KMS-11 (cell line): ENCODE results near the gene MYO18B.

Experiments used
- H2AFZ ChIP-seq: fragments of 200-600 bp; sonication (generic); 2 replicates; pipeline ENCODE4 v1.6.1; 2016; ENCODE audit warnings: antibody characterized with exemption, mixed run types, low read depth
- H3K27ac ChIP-seq: fragments of 200-600 bp; sonication (generic); 2 replicates; pipeline ENCODE4 v1.6.1; 2016; ENCODE audit warnings: mild to moderate bottlenecking, mixed run types
- H3K27me3 ChIP-seq: fragments of 200-600 bp; sonication (generic); 2 replicates; pipeline ENCODE4 v1.6.1; 2017; ENCODE audit warnings: mild to moderate bottlenecking, low read depth, mixed run types, moderate library complexity; ENCODE audit not compliant: insufficient read depth
- H3K36me3 ChIP-seq: fragments of 200-600 bp; sonication (generic); 2 replicates; pipeline ENCODE4 v1.6.1; 2017; ENCODE audit warnings: mild to moderate bottlenecking, mixed run types; ENCODE audit not compliant: insufficient read depth
- H3K4me1 ChIP-seq: fragments of 200-600 bp; sonication (generic); 2 replicates; pipeline ENCODE4 v1.6.1; 2016; ENCODE audit warnings: mild to moderate bottlenecking, low read depth, mixed run types; ENCODE audit not compliant: poor library complexity, severe bottlenecking
- H3K4me2 ChIP-seq: fragments of 200-600 bp; sonication (generic); 2 replicates; pipeline ENCODE4 v1.7.0; 2016; ENCODE audit warnings: mild to moderate bottlenecking, mixed run types
- H3K4me3 ChIP-seq: fragments of 200-600 bp; sonication (generic); IDR thresholded peaks from 2 replicates; pipeline ENCODE4 v1.6.1; 2017; ENCODE audit warnings: low read depth, low read length, mixed read lengths; ENCODE audit not compliant: insufficient read depth
- H3K79me2 ChIP-seq: fragments of 200-600 bp; sonication (generic); 2 replicates; pipeline ENCODE4 v1.6.1; 2016; ENCODE audit warnings: low read depth, mixed run types; ENCODE audit not compliant: insufficient read depth
- H3K9ac ChIP-seq: fragments of 200-600 bp; sonication (generic); 2 replicates; pipeline ENCODE4 v1.6.1; 2016; ENCODE audit warnings: mild to moderate bottlenecking, mixed run types
- H4K20me1 ChIP-seq: fragments of 200-600 bp; sonication (generic); 2 replicates; pipeline ENCODE4 v1.6.1; 2016; ENCODE audit warnings: mild to moderate bottlenecking, mixed run types; ENCODE audit not compliant: insufficient read depth
- CTCF ChIP-seq: fragments of 200-600 bp; sonication (generic); conservative IDR thresholded peaks from 2 replicates; pipeline ENCODE4 v1.6.1; 2017; ENCODE audit warnings: low read depth, mild to moderate bottlenecking, antibody characterized with exemption, low read length, moderate library complexity, mixed read lengths

Gene MYO18B

GRCh38 chr22:25777411-25777810 lies 35.4 kb downstream of the MYO18B start:
- no peaks in the 10 kb centered on the region for H4K20me1 ChIP-seq
- TF ChIP-seq CTCF, result no peak
- no peaks in the 10 kb centered on the region for H3K27me3 ChIP-seq
- no peak overlapping the region for H3K4me3 ChIP-seq
- no peaks in the 10 kb centered on the region for H3K79me2 ChIP-seq
- no peaks in the 10 kb centered on the region for H3K36me3 ChIP-seq
- H3K4me2 ChIP-seq, result no peak overlapping the region
- H3K27ac ChIP-seq, result no peak overlapping the region
- H3K4me1 ChIP-seq, result no peaks in the 10 kb centered on the region
- no peak overlapping the region for H2AFZ ChIP-seq
- no peak overlapping the region for H3K9ac ChIP-seq

- no peak overlapping the region for H3K27ac ChIP-seq
- no peak overlapping the region for H2AFZ ChIP-seq
- no peaks in the 10 kb centered on the region for H3K27me3 ChIP-seq
- no peaks in the 10 kb centered on the region for H4K20me1 ChIP-seq
- no peak overlapping the region for H3K4me3 ChIP-seq
- no peaks in the 10 kb centered on the region for H3K36me3 ChIP-seq
- peak; percentile 33; the same call in 1 of the 2 replicates for TF ChIP-seq CTCF
- no peak overlapping the region for H3K9ac ChIP-seq
- no peaks in the 10 kb centered on the region for H3K4me1 ChIP-seq
- no peak overlapping the region for H3K4me2 ChIP-seq
- H3K79me2 ChIP-seq, result no peaks in the 10 kb centered on the region
Observed at GRCh38 chr22:25777870-25778269, 35.9 kb downstream of the MYO18B start.

- Histone ChIP-seq H4K20me1 (no peaks in the 10 kb centered on the region), H3K4me1 (no peaks in the 10 kb centered on the region), H3K36me3 (no peaks in the 10 kb centered on the region), H3K9ac (no peak overlapping the region), H2AFZ (no peak overlapping the region), H3K27me3 (no peaks in the 10 kb centered on the region), H3K4me2 (no peak overlapping the region), H3K79me2 (no peaks in the 10 kb centered on the region), H3K4me3 (no peak overlapping the region), H3K27ac (no peak overlapping the region)
- TF ChIP-seq CTCF, result no peak
Observed at GRCh38 chr22:25779426-25779825, 37.4 kb downstream of the MYO18B start.

GRCh38 chr22:25779890-25780289 lies 37.9 kb downstream of the MYO18B start:
- no peak overlapping the region for H3K27ac ChIP-seq
- no peak overlapping the region for H2AFZ ChIP-seq
- H4K20me1 ChIP-seq, result no peaks in the 10 kb centered on the region
- TF ChIP-seq CTCF, result no peak
- no peaks in the 10 kb centered on the region for H3K79me2 ChIP-seq
- no peaks in the 10 kb centered on the region for H3K4me1 ChIP-seq
- no peak overlapping the region for H3K9ac ChIP-seq
- no peak overlapping the region for H3K4me2 ChIP-seq
- H3K27me3 ChIP-seq, result no peaks in the 10 kb centered on the region
- no peaks in the 10 kb centered on the region for H3K36me3 ChIP-seq
- no peak overlapping the region for H3K4me3 ChIP-seq

GRCh38 chr22:25780673-25781072 lies 38.7 kb downstream of the MYO18B start:
- H3K79me2 ChIP-seq, result no peaks in the 10 kb centered on the region
- TF ChIP-seq CTCF, result no peak
- no peak overlapping the region for H3K4me2 ChIP-seq
- no peak overlapping the region for H3K4me3 ChIP-seq
- no peak overlapping the region for H2AFZ ChIP-seq
- no peak overlapping the region for H3K27ac ChIP-seq
- H3K4me1 ChIP-seq, result no peaks in the 10 kb centered on the region
- H3K27me3 ChIP-seq, result no peaks in the 10 kb centered on the region
- H3K36me3 ChIP-seq, result no peaks in the 10 kb centered on the region
- no peak overlapping the region for H3K9ac ChIP-seq
- no peaks in the 10 kb centered on the region for H4K20me1 ChIP-seq
